HG02870 (cell line): ENCODE data around the gene MARK4.
"Not testable (repeated sequence)": the region's sequence is repeated elsewhere in the genome, so short reads cannot be mapped to it uniquely, and the experiment has no call there.

Experiments
- ATAC-seq: cut with Tn5 transposase; IDR thresholded peaks from one replicate; pipeline ENCODE4 v1.9.1; 2021; ENCODE audit warnings: mild to moderate bottlenecking, moderate library complexity; ENCODE audit not compliant: unreplicated experiment

Gene MARK4

GRCh38 chr19:45304141-45304926 lies 53.3 kb downstream of the MARK4 start:
- no peak for ATAC-seq

- ATAC-seq, result no peak
Measured at GRCh38 chr19:45305007-45305406, 53.9 kb downstream of the MARK4 start.

GRCh38 chr19:45305421-45305820 lies 54.4 kb downstream of the MARK4 start:
- ATAC-seq, result no peak

- ATAC-seq, result no peak
Measured at GRCh38 chr19:45306040-45306439, 55.0 kb downstream of the MARK4 start.

DNA sequence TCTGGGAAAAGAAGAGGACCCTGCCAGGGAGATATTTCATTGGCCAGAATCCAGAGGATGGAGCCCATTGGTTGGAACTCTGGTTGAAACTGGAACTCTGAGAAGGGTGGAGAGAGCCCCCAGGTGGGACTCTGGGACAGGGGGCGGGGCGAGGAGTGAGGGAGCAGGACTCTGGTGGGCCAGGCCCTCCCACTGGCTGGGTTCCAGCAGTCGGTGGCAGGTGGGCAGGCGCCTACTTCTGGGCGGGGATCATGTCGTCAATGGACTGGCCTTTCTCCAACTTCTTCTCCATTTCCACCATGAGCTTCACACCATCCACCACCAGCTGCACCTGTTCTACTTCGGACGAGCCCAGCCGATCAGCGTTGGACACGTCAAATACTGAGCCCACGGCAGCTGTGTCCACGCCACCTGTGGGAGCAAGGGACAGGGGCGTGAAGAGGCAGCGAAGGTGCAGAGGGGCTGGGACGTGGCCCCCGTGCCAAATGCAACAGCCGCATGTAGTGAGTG lies 55.5 kb downstream of the MARK4 start:
- no peak for ATAC-seq

GRCh38 chr19:45307361-45307760 lies 56.3 kb downstream of the MARK4 start:
- no peak for ATAC-seq

- not testable (repeated sequence) for ATAC-seq
Measured at GRCh38 chr19:45309322-45309721, 58.3 kb downstream of the MARK4 start.

DNA sequence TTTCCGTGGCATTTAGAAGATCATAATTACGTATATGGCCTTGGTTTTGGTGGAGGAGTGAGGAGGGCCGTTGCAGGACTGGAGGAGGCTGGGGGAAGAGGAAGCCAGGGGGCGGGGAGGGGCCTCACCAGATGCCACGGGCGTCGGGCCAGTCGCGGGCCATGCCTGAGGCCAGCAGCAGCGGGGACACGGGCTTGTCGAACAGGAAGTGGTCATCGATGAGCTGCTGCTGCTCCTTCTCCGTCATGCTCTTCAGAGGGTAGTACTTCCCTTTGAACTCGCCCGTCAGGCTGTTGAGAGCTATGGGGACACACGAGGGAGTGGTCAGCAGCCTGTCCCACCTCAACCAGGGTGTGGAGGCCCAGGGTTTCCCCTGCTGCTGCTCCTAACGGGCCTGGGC lies 60.5 kb downstream of the MARK4 start:
- ATAC-seq, result no peak

- ATAC-seq, result not testable (repeated sequence)
Measured at GRCh38 chr19:45312285-45312684, 61.2 kb downstream of the MARK4 start.

DNA sequence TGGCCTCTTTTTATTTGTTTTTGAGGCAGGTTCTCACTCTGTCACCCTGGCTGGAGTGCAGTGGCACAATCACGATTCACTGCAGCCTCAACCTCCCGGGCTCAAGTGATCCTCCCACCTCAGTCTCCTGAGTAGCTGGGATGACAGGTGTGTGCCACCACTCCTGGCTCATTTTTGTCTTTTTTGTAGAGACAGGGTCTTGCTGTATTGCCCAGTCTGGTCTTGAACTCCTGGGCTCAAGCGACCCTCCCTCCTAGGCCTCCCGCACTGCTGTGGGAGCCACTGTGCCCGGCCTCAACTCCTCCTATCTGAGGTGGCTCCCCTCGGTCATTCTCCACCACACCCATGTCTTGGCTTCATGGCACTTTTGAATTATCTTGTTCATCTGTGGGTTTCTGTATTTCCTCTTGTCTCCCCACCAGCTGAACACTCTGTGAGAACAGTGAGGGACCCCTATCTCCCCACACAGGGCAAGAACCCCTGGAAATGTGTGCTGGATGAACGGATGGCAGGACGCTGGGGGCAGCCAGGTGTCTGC lies 63.7 kb downstream of the MARK4 start:
- no peak for ATAC-seq

GRCh38 chr19:45315304-45315703 lies 64.2 kb downstream of the MARK4 start:
- no peak for ATAC-seq

- no peak for ATAC-seq
Measured at GRCh38 chr19:45320997-45321775, 70.1 kb downstream of the MARK4 start.

GRCh38 chr19:45321848-45322247 lies 70.8 kb downstream of the MARK4 start:
- no peak for ATAC-seq

- no peak for ATAC-seq
Measured at GRCh38 chr19:45322311-45322710, 71.2 kb downstream of the MARK4 start.

DNA sequence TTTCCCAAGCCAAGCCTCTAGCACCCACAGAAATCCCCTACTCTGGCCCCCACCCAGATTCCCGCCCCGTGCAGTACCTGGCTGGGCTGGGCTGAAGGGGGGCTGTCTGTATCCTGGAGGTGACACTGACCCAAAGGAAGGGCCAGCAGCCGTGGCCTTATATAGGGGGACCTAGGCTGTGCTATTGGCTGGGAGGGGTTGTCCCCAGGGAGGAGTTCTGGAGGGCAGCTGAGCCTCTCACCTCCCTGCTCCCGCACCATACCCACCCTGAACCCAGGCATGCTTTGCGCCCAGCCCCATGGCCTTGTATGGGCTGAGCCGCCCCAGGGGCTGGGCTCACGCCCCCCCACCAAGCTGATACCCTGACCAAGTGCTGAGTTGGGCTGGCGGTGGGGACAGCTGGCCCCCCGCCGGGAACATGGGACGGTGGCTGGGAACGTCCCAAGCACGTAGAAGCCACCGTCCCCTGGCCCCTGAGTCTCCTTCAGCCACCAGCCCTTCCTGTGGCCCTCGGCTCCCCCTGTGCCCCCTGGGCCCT lies 71.7 kb downstream of the MARK4 start, which contains the start of gene CKM:
CKM (minus strand) TSS at position 132 of the 538 bp plus-strand sequence. CDS start 3,162 bp downstream, outside the sequence.
- no peak for ATAC-seq

DNA sequence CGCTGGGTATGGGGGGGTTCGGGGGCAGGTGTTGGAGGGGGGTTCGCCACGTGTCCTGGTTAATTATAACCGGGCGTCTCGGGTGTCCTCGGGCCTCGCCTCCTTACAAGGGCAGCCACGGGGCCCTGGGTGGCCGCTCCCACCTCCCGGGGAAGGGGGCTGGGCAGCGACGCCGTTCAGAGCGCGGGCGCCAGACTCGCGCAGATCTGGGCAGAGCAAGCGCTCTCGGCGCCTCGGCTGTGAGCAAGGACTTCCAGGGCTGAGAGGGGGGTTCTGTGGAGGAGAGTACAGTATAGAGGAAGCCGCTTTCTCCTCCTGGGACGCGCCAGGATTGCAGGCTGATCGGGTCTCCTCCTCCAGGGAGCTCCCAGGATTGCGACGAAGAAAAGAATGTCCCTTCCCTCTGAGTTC lies 72.6 kb downstream of the MARK4 start:
- ATAC-seq, result no peak

DNA sequence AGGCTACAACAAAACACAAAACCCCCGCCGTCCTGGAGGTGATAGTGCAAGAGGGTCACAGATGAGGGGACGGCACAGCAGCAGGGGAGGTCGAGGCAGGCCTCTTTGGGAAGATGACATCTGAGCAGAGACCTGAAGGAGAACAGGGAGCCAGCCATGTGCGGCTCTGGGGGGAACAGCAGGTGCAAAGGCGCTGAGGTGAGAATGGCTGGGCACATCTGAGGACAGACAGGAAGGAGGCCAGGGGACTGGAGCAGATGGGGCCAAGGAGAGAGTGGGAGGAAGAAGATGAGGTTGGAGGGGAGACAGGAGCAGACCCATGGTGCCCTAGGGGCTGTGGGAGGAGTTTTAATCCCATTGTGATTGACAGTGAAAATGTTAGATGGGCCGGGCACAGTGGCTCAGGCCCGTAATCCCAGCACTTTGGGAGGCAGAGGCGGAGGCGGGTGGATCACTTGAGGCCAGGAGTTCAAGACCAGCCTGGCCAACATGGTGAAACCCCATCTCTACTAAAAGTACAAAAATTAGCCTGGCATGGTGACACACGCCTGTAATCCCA lies 73.4 kb downstream of the MARK4 start:
- ATAC-seq, result no peak

- ATAC-seq, result no peak
Measured at GRCh38 chr19:45327404-45328143, 76.5 kb downstream of the MARK4 start.

- no peak for ATAC-seq
Measured at GRCh38 chr19:45331411-45331810, 80.3 kb downstream of the MARK4 start.

- ATAC-seq, result no peak
Measured at GRCh38 chr19:45333609-45334303, 82.7 kb downstream of the MARK4 start.
